CD8-positive, alpha-beta memory T cell (primary cell): Measurements from ENCODE around the gene PDGFD. TPM values are rescaled to one million over a fixed set of nuclear protein-coding genes. Genes with fewer than 3 reads are reported as not detected.

Experiments used
- CTCF ChIA-PET: fragments of 350-600 bp; sonication (Branson Sonifier 250); formaldehyde crosslinking; loops from one replicate; lab custom pipeline; 2021; ENCODE audit warnings: antibody characterized with exemption; lab: Charles Lee
- POLR2A ChIA-PET: fragments of 350-600 bp; sonication (Branson Sonifier 250); formaldehyde crosslinking; loops from one replicate; lab custom pipeline; 2021; ENCODE audit warnings: antibody characterized with exemption; lab: Charles Lee
- DNase-seq, 5 donors: peaks; one replicate each; pipeline versions ENCODE4 v3.0.0 to v3.0.0-alpha.2; 2020 to 2022; ENCODE audit warnings: mixed read lengths in 1 of 5
- H3K27ac ChIP-seq: one replicate; pipeline ENCODE4 v1.7.0; 2013; ENCODE audit warnings: low read depth, mild to moderate bottlenecking, low read length, moderate library complexity
- H3K27me3 ChIP-seq: 2 replicates; pipeline ENCODE4 v1.7.0; 2013; ENCODE audit warnings: low read length, mild to moderate bottlenecking; ENCODE audit not compliant: insufficient read depth, poor library complexity, severe bottlenecking
- H3K36me3 ChIP-seq: 2 replicates; pipeline ENCODE4 v1.7.0; 2013; ENCODE audit warnings: mild to moderate bottlenecking, low read length, moderate library complexity; ENCODE audit not compliant: insufficient read depth
- H3K4me1 ChIP-seq: 2 replicates; pipeline ENCODE4 v1.7.0; 2013; ENCODE audit warnings: mild to moderate bottlenecking, low read length, moderate library complexity; ENCODE audit not compliant: insufficient read depth
- H3K4me3 ChIP-seq: 2 replicates; pipeline ENCODE4 v1.7.0; 2013; ENCODE audit warnings: mild to moderate bottlenecking, low read length
- H3K9me3 ChIP-seq: 2 replicates; pipeline ENCODE4 v1.7.0; 2013; ENCODE audit warnings: mild to moderate bottlenecking, low read length
- H3K27ac Mint-ChIP-seq, 8 donors: one replicate each; pipeline ENCODE4 v1.8.0; 2020 to 2021; ENCODE audit warnings: mixed read lengths in 8 of 8, mild to moderate bottlenecking in 6 of 8, inconsistent platforms in 3 of 8, moderate library complexity in 3 of 8
- H3K27me3 Mint-ChIP-seq, 2 donors: one replicate each; pipeline ENCODE4 v1.8.0; 2020 to 2021; ENCODE audit warnings: mixed read lengths in 2 of 2, mild to moderate bottlenecking in 1 of 2, moderate library complexity in 1 of 2
- H3K36me3 Mint-ChIP-seq, 3 donors: one replicate each; pipeline ENCODE4 v1.8.0; 2020 to 2021; ENCODE audit warnings: mixed read lengths in 3 of 3, inconsistent platforms in 1 of 3, mild to moderate bottlenecking in 1 of 3
- H3K4me1 Mint-ChIP-seq, 3 donors: one replicate each; pipeline ENCODE4 v1.8.0; 2020 to 2021; ENCODE audit warnings: mixed read lengths in 3 of 3, inconsistent platforms in 1 of 3, mild to moderate bottlenecking in 1 of 3
- H3K4me3 Mint-ChIP-seq, 7 donors: one replicate each; pipeline ENCODE4 v1.8.0; 2020 to 2021; ENCODE audit warnings: mixed read lengths in 7 of 7, mild to moderate bottlenecking in 6 of 7, moderate library complexity in 4 of 7, inconsistent platforms in 2 of 7
- H3K9me3 Mint-ChIP-seq, 5 donors: one replicate each; pipeline ENCODE4 v1.8.0; 2020 to 2022; ENCODE audit warnings: mixed read lengths in 5 of 5, mild to moderate bottlenecking in 3 of 5, moderate library complexity in 2 of 5, inconsistent platforms in 1 of 5
- polyA plus RNA-seq: library from polyadenylated mRNA; unstranded; fragments of 300-500 nt; fragmentation: Illumina TruSeq; gene quantifications from one replicate; pipeline ENCODE4 v1.2.3, GENCODE V29; 2021
- total RNA-seq, 2 experiments: library from RNA; stranded (reverse); gene quantifications; one replicate each; pipeline ENCODE4 v1.2.3, GENCODE V29; 2021

The PDGFD gene
- total and polyA plus RNA-seq, 3 experiments from 2014 or later, result 0.15 to 8.1 (median 0.29) TPM

DNA sequence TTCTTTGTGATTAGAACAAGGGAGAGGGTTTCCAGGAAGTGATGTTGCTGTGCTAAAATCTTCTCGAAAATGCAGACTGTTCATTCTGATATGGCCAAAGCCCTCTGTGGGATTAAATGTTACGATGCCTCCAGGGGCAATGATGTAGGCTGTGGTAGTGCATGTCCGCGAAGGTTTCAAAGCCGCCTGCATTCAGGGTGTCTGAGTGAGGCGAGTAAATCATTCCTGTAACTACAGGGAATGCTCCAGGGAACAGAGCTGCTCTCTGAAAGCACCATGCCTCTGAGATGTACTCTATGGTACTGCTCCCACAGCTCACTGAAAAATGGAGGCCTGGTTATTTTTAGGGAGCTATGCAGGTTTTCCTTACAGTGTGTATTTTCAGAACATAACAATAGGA, 21.2 kb downstream of the PDGFD start:
- H3K36me3 Mint-ChIP-seq, result no peaks in the 10 kb centered on the region
- no peaks in the 10 kb centered on the region for H3K4me1 Mint-ChIP-seq
- ChIA-PET POLR2A (no interaction called here), CTCF (no interaction called here)
- Histone ChIP-seq H3K27ac (no peak overlapping the region), H3K9me3 (no peaks in the 10 kb centered on the region), H3K4me1 (no peaks in the 10 kb centered on the region), H3K36me3 (no peaks in the 10 kb centered on the region), H3K27me3 (no peaks in the 10 kb centered on the region), H3K4me3 (no peak overlapping the region)
- H3K27me3 Mint-ChIP-seq, result peaks cover 0 to 2% of the 10 kb centered on the region in 2 donors
- no peak for DNase-seq
- H3K9me3 Mint-ChIP-seq, result no peaks in the 10 kb centered on the region
- H3K4me3 Mint-ChIP-seq, result no peak overlapping the region
- H3K27ac Mint-ChIP-seq, result no peak overlapping the region

DNA sequence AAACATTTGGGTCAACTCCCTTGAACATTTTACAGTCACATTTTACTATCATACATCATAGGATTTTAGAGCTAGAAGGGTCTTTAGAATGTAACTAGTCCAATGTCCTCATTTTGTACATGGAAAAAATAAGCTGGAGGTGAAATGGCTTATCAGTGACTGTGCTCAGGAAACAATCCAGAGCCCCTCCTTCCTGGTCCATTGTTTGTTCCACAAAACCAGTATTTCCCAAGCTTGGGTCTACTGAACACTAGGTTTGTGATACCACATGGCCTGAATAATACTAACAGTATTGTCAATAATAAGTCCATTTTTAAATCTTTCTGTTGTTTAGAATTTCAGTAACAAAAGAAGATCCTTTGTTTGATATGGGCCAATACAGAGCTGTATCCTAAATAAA, 27.1 kb downstream of the PDGFD start:
- POLR2A ChIA-PET, result interaction anchor here (0.6 kb wide), 1 partner anchor 12 kb away, joined by 3 read pairs; no protein-coding TSS in a partner anchor
- CTCF ChIA-PET, result no interaction called here
- H3K4me3 Mint-ChIP-seq, result no peak overlapping the region

GRCh38 chr11:104134745-104135144, 29.2 kb downstream of the PDGFD start:
- H3K27ac ChIP-seq, result no peak overlapping the region
- POLR2A ChIA-PET, result no interaction called here
- no peak overlapping the region for H3K4me3 ChIP-seq
- no peaks in the 10 kb centered on the region for H3K27me3 ChIP-seq
- CTCF ChIA-PET, result no interaction called here
- Mint-ChIP-seq H3K27ac (no peak overlapping the region), H3K36me3 (no peaks in the 10 kb centered on the region), H3K9me3 (no peaks in the 10 kb centered on the region), H3K4me1 (peaks cover 0 to 3% (median 0%) of the 10 kb centered on the region in 3 donors), H3K4me3 (no peak overlapping the region), H3K27me3 (peaks cover 0 to 1% of the 10 kb centered on the region in 2 donors)
- H3K36me3 ChIP-seq, result no peaks in the 10 kb centered on the region
- no peaks in the 10 kb centered on the region for H3K4me1 ChIP-seq
- no peaks in the 10 kb centered on the region for H3K9me3 ChIP-seq
- DNase-seq, result no peak

More for the DNA sequence above, 27.1 kb downstream of the PDGFD start:
- DNase-seq, result no peak
- no peaks in the 10 kb centered on the region for H3K9me3 ChIP-seq
- Mint-ChIP-seq H3K27me3 (peaks cover 0 to 1% of the 10 kb centered on the region in 2 donors), H3K4me1 (peaks cover 0 to 3% (median 0%) of the 10 kb centered on the region in 3 donors), H3K9me3 (no peaks in the 10 kb centered on the region), H3K27ac (no peak overlapping the region), H3K36me3 (no peaks in the 10 kb centered on the region)
- no peak overlapping the region for H3K4me3 ChIP-seq
- H3K27me3 ChIP-seq, result no peaks in the 10 kb centered on the region
- H3K4me1 ChIP-seq, result no peaks in the 10 kb centered on the region
- H3K27ac ChIP-seq, result no peak overlapping the region
- no peaks in the 10 kb centered on the region for H3K36me3 ChIP-seq

DNA sequence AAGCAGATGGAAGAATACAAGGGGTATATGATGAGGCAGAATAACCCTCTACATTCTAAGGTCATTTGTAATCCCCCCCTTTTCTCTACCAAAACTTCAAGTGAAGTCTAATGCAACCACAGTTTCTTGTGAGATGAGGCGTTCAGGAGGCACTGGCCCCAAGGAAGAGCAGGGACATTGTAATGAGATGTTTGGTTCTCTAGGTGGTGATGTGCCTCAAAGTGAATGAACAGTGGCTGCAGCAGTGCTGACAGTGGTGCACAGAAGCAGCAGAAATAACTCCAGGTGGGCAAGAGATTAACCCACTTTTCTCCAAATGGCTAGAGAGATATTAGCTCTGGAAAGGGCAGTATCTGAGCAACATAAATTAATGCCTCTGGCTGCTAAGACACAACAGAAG, 33.8 kb downstream of the PDGFD start:
- no peak overlapping the region for H3K4me3 Mint-ChIP-seq
- Histone ChIP-seq H3K27me3 (no peaks in the 10 kb centered on the region), H3K36me3 (no peaks in the 10 kb centered on the region), H3K4me3 (no peak overlapping the region), H3K27ac (no peak overlapping the region), H3K4me1 (no peaks in the 10 kb centered on the region), H3K9me3 (no peaks in the 10 kb centered on the region)
- H3K27me3 Mint-ChIP-seq, result peaks cover 0 to 1% of the 10 kb centered on the region in 2 donors
- no peaks in the 10 kb centered on the region for H3K36me3 Mint-ChIP-seq
- POLR2A ChIA-PET, result no interaction called here
- DNase-seq, result no peak
- CTCF ChIA-PET, result no interaction called here
- peaks cover 0 to 3% (median 0%) of the 10 kb centered on the region in 3 donors for H3K4me1 Mint-ChIP-seq
- H3K9me3 Mint-ChIP-seq, result no peaks in the 10 kb centered on the region
- peak overlapping the region in 2 of 8 donors; percentile 58 to 77 for H3K27ac Mint-ChIP-seq

GRCh38 chr11:104129145-104129544, 34.8 kb downstream of the PDGFD start:
- H3K9me3 ChIP-seq, result no peaks in the 10 kb centered on the region
- no peak for DNase-seq
- no peaks in the 10 kb centered on the region for H3K36me3 Mint-ChIP-seq
- no peaks in the 10 kb centered on the region for H3K36me3 ChIP-seq
- no peak overlapping the region for H3K4me3 Mint-ChIP-seq
- H3K27me3 Mint-ChIP-seq, result no peaks in the 10 kb centered on the region
- no peaks in the 10 kb centered on the region for H3K4me1 ChIP-seq
- no peak overlapping the region for H3K4me3 ChIP-seq
- ChIA-PET CTCF (no interaction called here), POLR2A (no interaction called here)
- H3K27me3 ChIP-seq, result no peaks in the 10 kb centered on the region
- peaks cover 0 to 2% (median 0%) of the 10 kb centered on the region in 3 donors for H3K4me1 Mint-ChIP-seq
- H3K9me3 Mint-ChIP-seq, result no peaks in the 10 kb centered on the region
- H3K27ac ChIP-seq, result no peak overlapping the region
- H3K27ac Mint-ChIP-seq, result no peak overlapping the region

- Histone ChIP-seq H3K4me1 (no peaks in the 10 kb centered on the region), H3K27ac (no peak overlapping the region), H3K4me3 (no peak overlapping the region), H3K9me3 (no peaks in the 10 kb centered on the region), H3K27me3 (no peaks in the 10 kb centered on the region), H3K36me3 (no peaks in the 10 kb centered on the region)
- H3K4me3 Mint-ChIP-seq, result no peak overlapping the region
- no peaks in the 10 kb centered on the region for H3K27me3 Mint-ChIP-seq
- H3K36me3 Mint-ChIP-seq, result no peaks in the 10 kb centered on the region
- peaks cover 0 to 2% (median 0%) of the 10 kb centered on the region in 3 donors for H3K4me1 Mint-ChIP-seq
- DNase-seq, result no peak
- H3K27ac Mint-ChIP-seq, result no peak overlapping the region
- H3K9me3 Mint-ChIP-seq, result no peaks in the 10 kb centered on the region
- CTCF ChIA-PET, result no interaction called here
- POLR2A ChIA-PET, result no interaction called here
Measured at GRCh38 chr11:104127828-104128227, 36.1 kb downstream of the PDGFD start.

- CTCF ChIA-PET, result no interaction called here
- H3K36me3 Mint-ChIP-seq, result no peaks in the 10 kb centered on the region
- no peaks in the 10 kb centered on the region for H3K4me1 ChIP-seq
- H3K27ac Mint-ChIP-seq, result no peak overlapping the region
- DNase-seq, result no peak
- no peak overlapping the region for H3K4me3 ChIP-seq
- POLR2A ChIA-PET, result no interaction called here
- H3K9me3 ChIP-seq, result no peaks in the 10 kb centered on the region
- peaks cover 0 to 2% (median 0%) of the 10 kb centered on the region in 3 donors for H3K4me1 Mint-ChIP-seq
- H3K27me3 Mint-ChIP-seq, result no peaks in the 10 kb centered on the region
- no peaks in the 10 kb centered on the region for H3K9me3 Mint-ChIP-seq
- no peaks in the 10 kb centered on the region for H3K36me3 ChIP-seq
- H3K27ac ChIP-seq, result no peak overlapping the region
- H3K4me3 Mint-ChIP-seq, result no peak overlapping the region
- no peaks in the 10 kb centered on the region for H3K27me3 ChIP-seq
Measured at GRCh38 chr11:104126464-104126863, 37.5 kb downstream of the PDGFD start.

DNA sequence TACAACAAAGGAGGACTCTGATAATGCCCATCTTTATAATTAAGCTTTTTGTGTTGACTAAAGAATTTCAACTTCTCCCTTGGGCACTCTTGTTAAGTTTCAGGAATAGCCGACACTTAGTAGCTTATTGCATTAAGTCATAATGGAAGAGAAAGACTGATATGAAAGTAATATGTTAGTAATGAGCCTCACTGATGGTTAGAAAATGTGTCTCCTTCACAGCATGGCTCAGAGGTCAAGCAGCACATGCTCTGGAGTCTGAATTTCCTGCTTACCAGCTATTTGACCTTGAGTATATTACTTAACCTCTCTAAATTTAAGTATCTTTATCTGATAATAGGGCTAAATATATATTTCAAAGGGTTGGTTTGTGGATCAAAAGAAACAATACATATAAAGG, 39.0 kb downstream of the PDGFD start:
- Mint-ChIP-seq H3K27me3 (no peaks in the 10 kb centered on the region), H3K36me3 (no peaks in the 10 kb centered on the region), H3K27ac (no peak overlapping the region), H3K4me3 (no peak overlapping the region), H3K9me3 (no peaks in the 10 kb centered on the region), H3K4me1 (peaks cover 0 to 2% (median 0%) of the 10 kb centered on the region in 3 donors)
- ChIA-PET POLR2A (no interaction called here), CTCF (no interaction called here)
- Histone ChIP-seq H3K36me3 (no peaks in the 10 kb centered on the region), H3K4me1 (no peaks in the 10 kb centered on the region), H3K27me3 (no peaks in the 10 kb centered on the region), H3K9me3 (no peaks in the 10 kb centered on the region), H3K4me3 (no peak overlapping the region), H3K27ac (no peak overlapping the region)
- DNase-seq, result no peak

DNA sequence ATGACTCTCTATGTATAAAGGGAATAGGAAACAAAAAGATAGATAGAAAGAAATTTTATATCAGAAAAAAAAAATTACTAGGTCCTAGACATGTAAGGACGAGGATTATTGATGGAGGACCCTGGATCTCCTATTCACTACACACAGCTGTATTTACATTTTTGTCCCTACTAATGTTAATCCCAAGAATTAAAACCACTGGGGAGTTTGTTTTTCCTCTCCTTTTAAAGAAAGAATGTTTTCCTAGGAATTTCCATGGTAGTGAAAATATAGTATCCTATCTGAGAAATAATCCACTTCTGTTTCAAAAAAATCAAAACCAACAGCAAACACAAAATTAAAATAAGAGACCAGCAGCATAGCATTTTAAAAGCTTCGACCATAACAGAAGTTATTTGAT, 41.1 kb downstream of the PDGFD start:
- Histone ChIP-seq H3K27ac (no peak overlapping the region), H3K27me3 (no peaks in the 10 kb centered on the region), H3K9me3 (no peaks in the 10 kb centered on the region), H3K4me3 (no peak overlapping the region), H3K4me1 (no peaks in the 10 kb centered on the region), H3K36me3 (no peaks in the 10 kb centered on the region)
- H3K27me3 Mint-ChIP-seq, result no peaks in the 10 kb centered on the region
- CTCF ChIA-PET, result no interaction called here
- no peak for DNase-seq
- peaks cover 0 to 2% (median 0%) of the 10 kb centered on the region in 3 donors for H3K4me1 Mint-ChIP-seq
- no peaks in the 10 kb centered on the region for H3K36me3 Mint-ChIP-seq
- H3K9me3 Mint-ChIP-seq, result no peaks in the 10 kb centered on the region
- no peak overlapping the region for H3K4me3 Mint-ChIP-seq
- POLR2A ChIA-PET, result no interaction called here
- no peak overlapping the region for H3K27ac Mint-ChIP-seq
